ENCODE measurements around the gene JUND. TPM values are rescaled to one million over a fixed set of nuclear protein-coding genes. Genes with fewer than 3 reads are reported as not detected.

JUND gene
- total RNA-seq, 1 experiment from 2014 or later, result 181 TPM

DNA sequence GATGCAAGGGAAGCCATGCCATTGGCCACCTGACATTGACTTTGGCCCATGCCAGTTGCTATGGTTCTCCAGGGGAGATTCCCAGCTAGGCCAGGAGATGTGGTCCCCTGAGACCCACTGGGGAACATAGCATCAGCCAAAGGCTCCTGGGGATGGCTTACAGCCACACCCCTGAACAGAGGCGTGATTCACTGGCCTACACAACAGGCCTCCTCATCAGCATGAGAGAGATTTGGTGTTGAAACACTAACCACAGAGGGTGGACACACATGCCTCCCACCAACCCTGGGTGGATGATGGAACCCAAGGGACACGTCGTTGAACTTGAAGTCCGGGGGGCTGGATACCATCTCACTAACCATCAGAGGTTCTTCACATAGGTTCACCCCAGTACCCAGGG, 21.5 kb downstream of the JUND start:
- no peaks in the 10 kb centered on the region for H3K36me3 ChIP-seq (replicated peaks; ENCODE audit: control insufficient read depth, insufficient read depth, low read length)
- H3K27me3 ChIP-seq (ENCODE audit: control insufficient read depth, insufficient read depth, low read length), result no peaks in the 10 kb centered on the region; the same call in none of the 2 replicates
- no peak overlapping the region for H3K4me3 ChIP-seq (ENCODE audit: insufficient read depth, low read depth, low read length)
- DNase-seq, result no peak

DNA sequence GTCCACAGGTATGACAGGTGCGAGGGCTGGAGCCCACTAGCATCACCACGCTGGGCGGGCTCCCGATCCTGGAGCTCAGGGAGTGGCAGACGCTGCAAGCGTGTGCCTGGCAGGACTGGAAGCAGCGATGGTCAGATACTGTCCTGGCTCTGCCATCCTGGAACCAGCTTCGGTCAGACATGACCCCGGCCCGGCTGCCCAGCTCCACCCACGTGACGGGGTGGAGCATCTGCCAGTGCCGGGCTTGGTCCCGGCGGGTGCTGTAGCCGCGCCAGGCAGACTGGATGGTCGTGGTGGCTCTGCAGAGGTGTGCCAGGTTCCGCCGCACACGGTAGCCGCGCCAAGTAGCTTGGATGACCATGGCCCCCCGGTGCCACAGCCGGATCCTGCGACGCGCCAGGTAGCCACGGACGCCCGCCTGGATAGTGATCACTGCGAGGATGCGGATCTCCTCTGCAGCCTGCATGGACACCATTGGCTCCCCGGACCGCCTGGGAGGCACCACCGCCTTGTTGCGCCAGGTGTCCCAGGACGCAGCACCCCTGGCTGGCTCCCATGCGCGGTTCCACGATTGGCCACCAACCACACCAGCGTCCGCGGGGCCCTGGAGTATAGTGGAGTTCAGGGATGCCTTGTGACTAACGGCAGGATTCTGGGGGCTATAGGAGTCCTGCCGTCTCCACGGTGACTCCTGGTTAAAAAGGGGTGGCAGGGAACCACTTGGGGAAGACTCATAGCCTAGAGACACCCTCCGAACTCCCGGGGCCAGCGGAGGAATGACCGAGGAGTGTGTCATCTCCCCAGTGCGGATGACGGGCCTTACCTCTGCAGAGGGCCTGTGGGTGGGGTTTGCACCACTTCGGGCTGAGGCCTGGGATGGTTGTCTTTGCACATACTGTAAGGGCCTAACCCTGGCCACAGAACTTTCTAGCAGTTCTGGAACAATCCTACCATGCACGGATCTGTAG, 23.6 kb downstream of the JUND start:
- no peak overlapping the region for H3K4me3 ChIP-seq (ENCODE audit: insufficient read depth, low read depth, low read length)
- peak; percentile 49 for DNase-seq
- no peaks in the 10 kb centered on the region for H3K36me3 ChIP-seq (replicated peaks; ENCODE audit: control insufficient read depth, insufficient read depth, low read length)
- peaks cover 3% of the 10 kb centered on the region for H3K27me3 ChIP-seq (ENCODE audit: control insufficient read depth, insufficient read depth, low read length)

DNA sequence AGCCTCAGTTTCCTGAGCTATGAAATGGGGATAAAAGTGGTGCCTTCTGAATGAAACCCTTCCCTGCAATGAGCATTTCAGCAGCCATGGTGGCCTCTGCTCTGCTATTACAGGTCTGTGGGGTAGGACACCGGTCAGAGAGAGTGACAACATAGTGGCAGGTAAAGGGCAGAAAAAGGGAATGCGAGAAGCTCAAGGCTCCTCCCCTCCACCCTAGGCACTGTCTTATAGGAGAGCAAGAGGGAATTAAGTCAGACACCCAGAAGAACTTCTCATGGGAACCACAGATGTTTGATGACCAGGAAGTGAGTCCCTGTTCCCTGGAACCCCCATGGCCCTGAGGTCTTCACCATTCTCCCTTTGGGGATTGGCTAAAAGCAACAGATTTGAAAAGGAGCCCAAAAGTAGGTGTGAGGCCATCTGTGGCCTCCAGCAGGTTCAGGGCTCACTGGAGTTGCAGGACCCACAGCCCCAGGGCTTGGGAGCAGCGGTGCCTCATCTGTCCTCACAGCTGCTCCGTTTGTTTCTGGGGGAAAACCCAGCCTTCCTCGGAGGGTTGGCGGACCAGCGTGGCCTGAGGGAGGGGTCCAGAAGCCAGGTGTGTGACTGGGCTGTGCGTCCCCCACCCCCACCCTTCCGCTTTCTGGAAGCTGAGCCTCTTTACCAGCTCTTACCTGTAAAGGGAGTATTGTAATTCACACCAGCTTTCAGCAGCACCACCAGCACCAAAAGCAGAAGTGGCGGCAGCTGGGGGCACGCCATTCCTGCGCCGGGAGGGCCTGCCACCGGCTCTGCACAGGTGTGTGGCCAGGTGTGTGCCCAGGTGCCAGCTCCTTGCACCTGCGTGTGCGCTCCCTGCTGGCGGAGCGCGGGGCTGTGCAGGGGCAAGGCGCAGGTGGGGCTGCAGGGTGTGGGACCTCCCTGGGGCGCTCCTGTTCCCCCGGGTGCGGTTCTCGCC, 26.6 kb downstream of the JUND start:
- H3K4me3 ChIP-seq (ENCODE audit: insufficient read depth, low read depth, low read length), result no peak overlapping the region
- no peaks in the 10 kb centered on the region for H3K36me3 ChIP-seq (replicated peaks; ENCODE audit: control insufficient read depth, insufficient read depth, low read length)

DNA sequence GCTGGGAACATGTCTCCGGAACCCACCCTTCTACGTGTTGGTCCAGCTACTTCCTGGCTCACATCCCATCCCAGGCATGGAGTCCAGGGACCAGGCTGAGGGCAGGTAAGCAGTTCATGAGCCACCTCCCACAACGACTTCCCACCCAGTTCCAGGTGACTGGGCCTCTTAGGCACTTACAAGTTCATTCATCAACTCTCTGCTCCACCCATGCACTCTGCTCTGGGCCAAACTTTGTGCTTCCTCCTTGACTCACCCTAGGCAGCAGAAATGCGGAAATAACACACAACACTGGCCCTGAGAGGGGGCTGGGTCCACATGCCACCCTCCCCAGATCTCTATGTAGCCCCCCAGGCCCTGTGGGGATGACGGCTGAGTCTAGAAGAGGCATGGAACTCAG, 27.7 kb downstream of the JUND start:
- H3K36me3 ChIP-seq (replicated peaks; ENCODE audit: control insufficient read depth, insufficient read depth, low read length), result no peaks in the 10 kb centered on the region
- H3K4me3 ChIP-seq (ENCODE audit: insufficient read depth, low read depth, low read length), result no peak overlapping the region
- no peak for DNase-seq
- H3K27me3 ChIP-seq (ENCODE audit: control insufficient read depth, insufficient read depth, low read length), result peaks cover 5% of the 10 kb centered on the region

More for the DNA sequence above, 26.6 kb downstream of the JUND start:
- H3K27me3 ChIP-seq (ENCODE audit: control insufficient read depth, insufficient read depth, low read length), result peaks cover 5% of the 10 kb centered on the region
- DNase-seq, result peak; percentile 92

DNA sequence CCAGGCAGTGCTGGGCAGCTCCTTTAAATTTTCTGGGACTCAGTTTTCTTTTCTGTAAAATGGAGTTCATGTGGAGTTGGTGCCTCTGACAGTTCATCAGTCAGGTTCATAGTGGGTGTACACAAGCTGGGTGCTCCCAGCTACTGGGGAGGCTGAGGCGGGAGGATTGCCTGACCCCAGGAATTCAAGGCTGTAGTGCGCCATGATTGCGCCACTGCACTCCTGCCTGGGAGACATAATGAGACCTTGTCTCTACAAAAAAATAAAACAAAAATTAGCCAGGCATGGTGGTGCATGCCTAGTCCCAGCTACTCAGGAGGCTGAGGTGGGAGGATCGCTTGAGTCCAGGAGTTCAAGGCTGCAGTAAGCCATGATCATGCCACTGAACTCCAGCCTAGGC, 28.3 kb downstream of the JUND start:
- peaks cover 5% of the 10 kb centered on the region for H3K27me3 ChIP-seq (ENCODE audit: control insufficient read depth, insufficient read depth, low read length)
- DNase-seq, result no peak
- no peaks in the 10 kb centered on the region for H3K36me3 ChIP-seq (replicated peaks; ENCODE audit: control insufficient read depth, insufficient read depth, low read length)
- no peak overlapping the region for H3K4me3 ChIP-seq (ENCODE audit: insufficient read depth, low read depth, low read length)

DNA sequence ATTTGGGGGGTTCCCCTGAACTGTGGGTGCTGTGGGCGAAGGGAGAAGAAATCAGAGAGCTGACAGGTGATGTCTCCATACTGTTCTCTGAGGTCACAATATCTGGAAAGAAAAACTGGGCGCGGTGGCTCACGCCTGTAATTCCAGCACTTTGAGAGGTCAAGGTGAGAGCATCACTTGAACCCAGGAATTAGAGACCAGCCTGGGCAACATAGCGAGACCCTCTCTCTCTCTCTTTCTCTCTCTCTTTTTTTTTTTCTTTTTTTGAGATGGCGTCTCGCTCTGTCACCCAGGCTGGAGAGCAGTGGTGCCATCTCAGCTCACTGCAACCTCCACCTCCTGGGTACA, 29.1 kb downstream of the JUND start:
- H3K36me3 ChIP-seq (replicated peaks; ENCODE audit: control insufficient read depth, insufficient read depth, low read length), result no peaks in the 10 kb centered on the region
- no peak overlapping the region for H3K4me3 ChIP-seq (ENCODE audit: insufficient read depth, low read depth, low read length)

DNA sequence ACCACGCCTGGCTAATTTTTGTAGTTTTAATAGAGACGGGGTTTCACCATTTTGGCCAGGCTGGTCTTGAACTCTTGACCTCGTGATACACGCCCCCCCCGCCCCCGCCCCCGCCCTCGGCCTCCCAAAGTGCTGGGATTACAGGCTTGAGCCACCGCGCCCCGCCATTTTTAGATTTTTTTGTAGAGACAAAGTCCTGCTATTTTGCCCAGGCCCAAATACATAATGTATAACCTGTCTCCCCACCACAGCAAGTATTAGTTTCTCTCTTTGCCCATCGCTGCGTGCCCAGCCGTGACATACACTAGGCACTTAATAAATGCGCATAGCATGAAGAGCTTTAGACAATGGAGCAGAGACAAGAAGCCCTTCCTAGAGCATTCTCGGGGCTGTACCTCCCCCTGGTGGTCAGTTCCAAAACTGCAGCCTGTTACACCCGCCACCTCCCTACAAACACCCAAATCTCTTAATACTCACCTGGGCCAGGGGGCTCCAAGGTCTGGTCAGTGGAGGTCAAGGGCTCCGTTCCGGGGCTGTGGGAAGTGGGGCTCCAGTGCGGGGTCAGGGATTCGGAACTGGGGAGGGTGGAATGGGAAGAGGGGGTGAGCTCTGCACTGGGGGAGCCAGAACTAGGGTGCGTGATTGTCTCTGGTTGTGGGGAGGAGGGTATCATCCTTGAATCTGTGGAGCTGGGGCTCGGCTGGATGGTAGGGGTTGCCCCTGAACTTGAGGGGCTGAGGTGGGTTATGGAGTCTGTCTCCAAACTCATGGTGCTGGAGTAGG, 29.6 kb downstream of the JUND start:
- DNase-seq, result peak; percentile 94
- peaks cover 5% of the 10 kb centered on the region for H3K27me3 ChIP-seq (ENCODE audit: control insufficient read depth, insufficient read depth, low read length)
- H3K4me3 ChIP-seq (ENCODE audit: insufficient read depth, low read depth, low read length), result no peak overlapping the region
- H3K36me3 ChIP-seq (replicated peaks; ENCODE audit: control insufficient read depth, insufficient read depth, low read length), result no peaks in the 10 kb centered on the region

More for the DNA sequence above, 29.1 kb downstream of the JUND start:
- DNase-seq, result no peak
- peaks cover 5% of the 10 kb centered on the region for H3K27me3 ChIP-seq (ENCODE audit: control insufficient read depth, insufficient read depth, low read length)

DNA sequence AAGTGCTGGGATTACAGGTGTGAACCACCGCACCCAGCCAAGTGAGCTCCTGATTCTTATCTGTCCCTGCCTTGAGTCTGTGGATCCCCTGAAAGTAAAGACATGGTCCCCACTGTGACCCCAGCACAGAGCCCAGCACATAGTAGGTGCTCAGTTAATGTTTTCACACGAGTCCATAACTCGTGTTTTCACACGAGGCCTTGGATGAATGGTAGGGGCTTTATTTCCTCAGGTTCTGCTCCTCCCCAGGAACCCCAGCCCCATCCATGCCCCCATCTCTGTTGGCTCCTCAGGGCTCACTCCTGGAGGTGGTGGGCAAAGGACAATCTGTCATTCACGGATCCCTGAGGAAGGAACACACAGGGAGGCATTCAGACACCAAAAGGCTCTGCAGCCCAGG, 31.6 kb downstream of the JUND start:
- H3K36me3 ChIP-seq (replicated peaks; ENCODE audit: control insufficient read depth, insufficient read depth, low read length), result no peaks in the 10 kb centered on the region
- peak; percentile 32 for DNase-seq
- H3K27me3 ChIP-seq (ENCODE audit: control insufficient read depth, insufficient read depth, low read length), result peaks cover 5% of the 10 kb centered on the region; the same call in 1 of the 2 replicates
- H3K4me3 ChIP-seq (ENCODE audit: insufficient read depth, low read depth, low read length), result no peak overlapping the region

DNA sequence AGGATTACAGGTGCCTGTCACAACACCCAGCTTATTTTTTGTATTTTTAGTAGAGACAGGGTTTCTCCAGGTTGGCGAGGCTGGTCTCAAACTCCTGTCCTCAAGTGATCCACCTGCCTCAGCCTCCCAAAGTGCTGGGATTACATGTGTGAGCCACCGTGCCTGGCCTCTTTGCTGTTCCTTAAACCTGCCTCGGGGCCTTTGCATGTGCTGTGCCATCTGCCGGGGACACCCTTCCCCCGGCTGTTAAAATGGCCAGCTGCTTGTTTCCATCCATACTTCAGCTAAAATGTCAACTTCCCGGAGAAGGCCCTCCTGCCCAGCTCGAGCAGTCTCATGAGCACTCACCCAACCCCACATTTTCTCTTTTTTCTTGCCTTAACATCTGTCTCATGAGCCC, 36.1 kb downstream of the JUND start:
- no peaks in the 10 kb centered on the region for H3K36me3 ChIP-seq (replicated peaks; ENCODE audit: control insufficient read depth, insufficient read depth, low read length)
- H3K27me3 ChIP-seq (ENCODE audit: control insufficient read depth, insufficient read depth, low read length), result peaks cover 2% of the 10 kb centered on the region; the same call in 1 of the 2 replicates
- no peak overlapping the region for H3K4me3 ChIP-seq (ENCODE audit: insufficient read depth, low read depth, low read length)
- no peak for DNase-seq

DNA sequence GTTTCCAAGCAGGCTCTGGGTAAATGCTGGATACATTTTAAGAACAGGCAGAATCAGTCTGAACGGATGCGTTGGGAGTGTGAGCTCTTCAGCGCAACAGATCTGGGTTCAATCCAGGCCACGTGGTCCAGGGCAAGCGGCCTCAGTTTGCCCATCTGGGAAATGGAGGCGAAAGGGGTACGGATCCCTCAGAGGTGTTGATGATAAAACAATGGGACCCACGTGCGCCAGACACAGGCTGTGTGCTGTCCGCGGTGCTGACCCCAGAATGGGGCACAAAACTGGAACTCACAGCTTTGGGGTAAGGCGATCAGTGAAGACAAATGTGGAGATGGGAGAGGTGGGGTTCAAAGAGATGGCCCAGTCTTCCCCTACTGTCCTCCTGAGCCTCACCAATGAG, 42.1 kb downstream of the JUND start:
- peak; percentile 77 for DNase-seq

DNA sequence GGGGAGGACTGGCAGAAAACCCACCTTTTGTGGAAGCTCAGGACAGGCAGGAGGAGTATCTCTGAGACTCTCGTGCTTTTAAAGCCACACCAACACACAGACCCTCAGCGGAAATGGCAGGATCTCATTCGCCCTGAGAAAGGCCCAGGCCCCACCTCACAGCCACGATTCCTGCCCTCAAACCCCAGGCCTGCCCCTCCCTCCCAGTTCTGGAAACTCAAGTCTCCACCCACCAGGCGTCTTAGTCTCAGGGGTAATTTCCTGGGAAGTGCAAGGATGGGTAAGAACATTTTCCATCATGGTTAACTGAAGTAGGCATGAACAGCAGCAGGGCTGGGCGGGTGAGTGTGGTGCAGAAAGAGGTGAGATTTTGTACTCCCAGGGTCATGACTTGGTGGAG, 47.2 kb downstream of the JUND start:
- no peak overlapping the region for H3K4me3 ChIP-seq (ENCODE audit: insufficient read depth, low read depth, low read length)
- DNase-seq, result no peak
- no peaks in the 10 kb centered on the region for H3K36me3 ChIP-seq (replicated peaks; ENCODE audit: control insufficient read depth, insufficient read depth, low read length)
- H3K27me3 ChIP-seq (ENCODE audit: control insufficient read depth, insufficient read depth, low read length), result no peaks in the 10 kb centered on the region; the same call in 1 of the 2 replicates

More for the DNA sequence above, 42.1 kb downstream of the JUND start:
- Histone ChIP-seq H3K36me3 (replicated peaks; ENCODE audit: control insufficient read depth, insufficient read depth, low read length) (no peaks in the 10 kb centered on the region), H3K27me3 (ENCODE audit: control insufficient read depth, insufficient read depth, low read length) (peaks cover 2% of the 10 kb centered on the region; the same call in 1 of the 2 replicates), H3K4me3 (ENCODE audit: insufficient read depth, low read depth, low read length) (no peak overlapping the region)

DNA sequence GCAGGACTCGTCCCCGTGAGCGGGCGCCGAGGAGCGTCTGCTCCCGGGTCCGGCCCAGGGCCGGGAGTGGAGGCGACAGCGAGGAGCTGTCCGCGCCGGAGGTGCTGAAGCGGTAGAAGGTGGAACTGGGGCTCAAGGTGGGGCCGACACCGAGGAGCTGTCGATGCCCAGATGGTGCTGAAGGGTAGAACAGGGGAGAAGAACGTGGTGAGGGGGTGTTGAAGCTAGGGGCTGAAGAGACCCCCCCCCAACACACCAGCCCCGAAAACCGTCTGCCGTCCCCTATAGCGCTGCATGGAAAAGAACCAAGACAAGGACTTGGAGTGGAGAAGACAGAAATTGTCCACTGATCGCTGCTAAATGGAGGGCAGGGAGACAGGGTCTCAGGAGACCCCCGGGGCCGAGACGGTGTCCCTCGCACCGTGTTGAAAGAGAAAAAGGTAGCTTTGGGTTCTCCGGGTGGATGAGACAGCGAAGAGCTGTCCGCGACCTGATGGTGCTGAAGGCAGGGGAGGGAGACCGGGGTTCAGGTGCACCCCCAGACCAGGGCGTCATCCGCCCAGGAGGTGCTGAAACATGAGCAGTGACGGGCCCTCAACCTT, 48.1 kb downstream of the JUND start:
- H3K4me3 ChIP-seq (ENCODE audit: insufficient read depth, low read depth, low read length), result peak overlapping the region; percentile 38
- DNase-seq, result peak; percentile 98

DNA sequence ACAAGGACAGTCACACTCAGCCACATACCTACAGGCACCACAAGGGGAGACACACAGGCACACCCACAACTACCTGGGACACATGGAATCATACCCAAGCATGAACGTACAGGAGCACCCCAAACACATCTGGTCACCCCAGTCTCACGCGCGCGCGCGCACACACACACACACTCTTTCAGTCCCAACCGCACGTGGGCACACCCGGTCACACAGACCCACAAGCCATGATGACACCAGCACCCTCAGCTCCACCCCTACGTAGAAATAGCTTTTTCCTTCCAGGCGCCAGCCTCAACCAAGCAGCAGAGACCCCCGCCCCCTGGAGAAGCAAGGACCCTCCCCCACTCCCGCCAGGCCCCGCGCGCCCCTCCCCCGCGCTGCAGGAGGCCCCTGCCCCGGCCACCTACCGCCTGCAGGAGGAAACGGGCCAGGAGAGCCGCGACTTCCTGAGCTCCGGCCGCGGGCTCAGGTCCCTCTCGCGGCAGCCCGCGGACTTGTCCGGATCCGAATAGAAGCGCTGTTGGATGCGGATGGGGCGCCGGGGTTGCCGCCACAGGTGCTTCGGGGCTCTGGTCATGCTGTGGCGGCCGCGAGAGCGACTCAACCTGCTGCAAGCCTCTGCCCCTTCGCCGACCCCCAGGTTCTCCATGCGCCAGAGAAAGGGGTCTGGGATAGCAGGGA, 48.7 kb downstream of the JUND start:
- no peaks in the 10 kb centered on the region for H3K36me3 ChIP-seq (replicated peaks; ENCODE audit: control insufficient read depth, insufficient read depth, low read length)
- peak overlapping the region; percentile 38 for H3K4me3 ChIP-seq (ENCODE audit: insufficient read depth, low read depth, low read length)
- no peaks in the 10 kb centered on the region; the same call in 1 of the 2 replicates for H3K27me3 ChIP-seq (ENCODE audit: control insufficient read depth, insufficient read depth, low read length)
- peak; percentile 95 for DNase-seq

More for the DNA sequence above, 48.1 kb downstream of the JUND start:
- H3K36me3 ChIP-seq (replicated peaks; ENCODE audit: control insufficient read depth, insufficient read depth, low read length), result no peaks in the 10 kb centered on the region
- no peaks in the 10 kb centered on the region; the same call in 1 of the 2 replicates for H3K27me3 ChIP-seq (ENCODE audit: control insufficient read depth, insufficient read depth, low read length)
